LNCaP clone FGC (cell line): ENCODE results near the gene CTR9.

ENCODE experiments used
- DNase-seq: peaks from one replicate; pipeline ENCODE4 v3.0.0-alpha.2; 2011; ENCODE audit warnings: low read depth
- H3K4me3 ChIP-seq: 2 replicates; pipeline ENCODE4 v1.5.1; 2011; ENCODE audit warnings: mild to moderate bottlenecking, low read depth, low read length, control low read depth
- TF ChIP-seq, protein P1 (sequence below): IDR thresholded peaks from 2 replicates; pipeline ENCODE4 v1.5.1; 2012; ENCODE audit warnings: mild to moderate bottlenecking; ENCODE audit not compliant: control insufficient read depth, insufficient read depth; ENCODE audit errors: extremely low read depth

Gene CTR9

DNA sequence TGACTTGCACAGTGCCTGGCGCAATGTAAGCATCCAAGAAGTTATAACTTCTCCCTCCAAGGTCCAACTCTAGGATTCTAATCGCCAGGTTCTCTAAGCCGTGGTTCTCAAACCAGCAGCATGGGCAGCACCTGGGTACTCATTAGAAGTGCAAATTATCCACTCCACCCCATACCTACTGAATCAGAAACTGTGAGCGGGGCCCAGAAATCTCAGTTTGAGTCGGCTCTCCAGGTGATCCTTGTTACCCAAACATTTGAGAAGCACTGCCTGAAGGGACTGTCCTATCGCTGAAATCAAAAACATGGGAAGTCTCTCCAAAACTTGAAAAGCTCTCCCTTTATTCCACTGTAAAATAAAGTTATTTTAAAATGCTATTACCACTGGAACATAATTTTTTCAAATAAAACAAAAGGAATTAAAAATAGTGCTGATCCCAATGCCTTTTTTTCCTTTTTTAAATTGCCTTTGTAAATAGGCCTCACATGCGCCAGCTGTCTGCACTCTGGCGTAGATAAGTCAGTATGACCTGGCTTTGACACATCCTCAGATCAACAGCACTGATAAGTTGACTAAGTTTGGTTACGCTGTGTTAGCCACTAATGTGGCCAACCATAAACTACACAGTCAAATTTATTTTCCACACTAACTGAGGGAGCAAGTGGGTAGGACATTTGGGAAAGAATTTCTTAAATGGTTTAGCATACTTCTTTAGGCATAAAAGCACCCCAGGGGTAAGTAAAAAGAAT lies 8.4 kb upstream of the CTR9 start:
- DNase-seq = no peak
- no peak overlapping the region for H3K4me3 ChIP-seq
- TF ChIP-seq, protein P1, sequence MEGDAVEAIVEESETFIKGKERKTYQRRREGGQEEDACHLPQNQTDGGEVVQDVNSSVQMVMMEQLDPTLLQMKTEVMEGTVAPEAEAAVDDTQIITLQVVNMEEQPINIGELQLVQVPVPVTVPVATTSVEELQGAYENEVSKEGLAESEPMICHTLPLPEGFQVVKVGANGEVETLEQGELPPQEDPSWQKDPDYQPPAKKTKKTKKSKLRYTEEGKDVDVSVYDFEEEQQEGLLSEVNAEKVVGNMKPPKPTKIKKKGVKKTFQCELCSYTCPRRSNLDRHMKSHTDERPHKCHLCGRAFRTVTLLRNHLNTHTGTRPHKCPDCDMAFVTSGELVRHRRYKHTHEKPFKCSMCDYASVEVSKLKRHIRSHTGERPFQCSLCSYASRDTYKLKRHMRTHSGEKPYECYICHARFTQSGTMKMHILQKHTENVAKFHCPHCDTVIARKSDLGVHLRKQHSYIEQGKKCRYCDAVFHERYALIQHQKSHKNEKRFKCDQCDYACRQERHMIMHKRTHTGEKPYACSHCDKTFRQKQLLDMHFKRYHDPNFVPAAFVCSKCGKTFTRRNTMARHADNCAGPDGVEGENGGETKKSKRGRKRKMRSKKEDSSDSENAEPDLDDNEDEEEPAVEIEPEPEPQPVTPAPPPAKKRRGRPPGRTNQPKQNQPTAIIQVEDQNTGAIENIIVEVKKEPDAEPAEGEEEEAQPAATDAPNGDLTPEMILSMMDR = no peak

DNA sequence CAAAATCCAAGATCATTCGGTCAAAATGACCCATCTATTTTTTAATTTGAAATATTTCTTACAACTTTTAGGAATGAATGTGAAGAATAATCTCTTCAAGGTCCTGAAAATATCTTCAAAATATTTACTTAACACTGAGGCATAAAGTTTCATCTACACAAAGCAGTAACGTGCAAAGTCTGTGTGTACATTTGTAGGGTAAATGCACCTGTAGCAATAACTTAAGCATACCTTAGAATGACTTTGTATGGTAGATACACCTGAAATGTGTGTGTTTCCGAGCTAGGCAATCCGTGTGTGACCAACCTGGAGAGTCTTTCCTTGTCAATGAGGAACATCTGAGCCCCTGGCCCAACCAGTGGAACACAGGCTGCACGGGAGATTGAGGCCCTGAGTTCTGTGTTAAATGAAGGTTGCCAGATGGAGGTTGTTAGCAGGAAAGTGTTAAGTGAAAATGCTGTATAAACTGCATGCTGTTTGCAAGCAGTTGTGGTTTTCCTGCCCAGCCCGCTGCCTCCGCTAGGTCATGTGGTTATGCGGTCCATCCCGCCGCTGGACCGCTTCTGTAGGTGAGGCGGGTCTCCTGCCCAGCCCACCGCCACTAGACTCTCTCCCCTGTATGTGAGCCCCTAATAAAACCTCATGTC lies 7.6 kb upstream of the CTR9 start:
- H3K4me3 ChIP-seq = no peak overlapping the region
- TF ChIP-seq, protein P1 = no peak
- no peak for DNase-seq

DNA sequence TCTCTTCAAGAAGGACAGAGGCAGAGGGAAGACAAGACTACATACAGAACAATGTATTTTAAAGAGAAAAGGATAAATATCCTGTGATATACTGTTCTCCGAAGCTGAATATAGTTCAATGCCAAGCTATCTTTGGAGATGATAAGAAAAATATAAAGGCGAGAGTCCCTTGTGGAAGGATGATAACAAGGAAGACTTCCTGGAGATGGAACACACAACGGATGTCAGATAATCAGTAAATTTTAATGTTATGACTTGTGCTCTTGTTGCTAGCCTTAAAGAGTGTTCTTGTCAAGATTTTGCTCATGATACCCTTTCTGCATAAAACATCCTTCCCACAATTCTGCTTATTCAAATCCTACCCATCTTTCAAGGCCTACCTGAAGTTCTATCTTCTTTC lies 6.8 kb upstream of the CTR9 start:
- H3K4me3 ChIP-seq = no peak overlapping the region
- TF ChIP-seq, protein P1 = no peak
- DNase-seq = no peak

DNA sequence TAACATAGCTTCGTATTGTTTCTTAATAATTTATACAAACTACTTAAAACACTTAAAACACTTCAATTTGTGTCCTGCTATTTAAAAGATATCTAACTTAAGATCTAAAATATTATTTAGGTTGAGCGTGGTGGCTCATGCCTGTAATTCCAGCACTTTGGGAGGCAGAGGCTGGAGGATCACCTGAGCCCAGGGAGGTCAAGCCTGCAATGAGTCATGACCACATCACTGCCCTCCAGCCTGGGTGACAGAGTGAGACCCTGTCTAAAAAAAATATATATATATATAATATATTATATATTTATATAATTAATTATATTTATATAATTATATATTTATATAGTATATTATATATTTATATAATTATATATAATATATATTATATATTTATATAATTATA lies 4.2 kb upstream of the CTR9 start:
- H3K4me3 ChIP-seq = no peak overlapping the region
- DNase-seq = no peak
- TF ChIP-seq, protein P1 = no peak

DNA sequence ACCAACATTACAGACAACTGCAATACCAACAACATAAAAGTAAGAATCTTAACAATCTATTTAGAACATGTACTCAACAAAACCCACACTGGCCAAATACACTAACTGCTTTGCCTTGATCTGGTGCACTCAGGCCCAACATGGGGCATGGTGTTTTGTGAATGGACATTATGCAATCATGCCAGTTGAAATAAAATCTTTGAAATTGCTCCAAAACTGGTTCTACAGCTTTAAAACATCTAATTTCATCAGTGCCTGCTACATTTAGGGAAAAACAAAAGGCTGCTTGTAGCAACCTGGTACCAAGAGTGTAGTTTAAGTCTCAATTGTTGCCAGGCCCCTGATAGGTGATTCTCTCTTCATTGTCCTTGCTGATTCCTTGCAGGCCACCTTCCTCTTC lies 3.3 kb upstream of the CTR9 start:
- H3K4me3 ChIP-seq = no peak overlapping the region
- TF ChIP-seq, protein P1 = no peak

DNA sequence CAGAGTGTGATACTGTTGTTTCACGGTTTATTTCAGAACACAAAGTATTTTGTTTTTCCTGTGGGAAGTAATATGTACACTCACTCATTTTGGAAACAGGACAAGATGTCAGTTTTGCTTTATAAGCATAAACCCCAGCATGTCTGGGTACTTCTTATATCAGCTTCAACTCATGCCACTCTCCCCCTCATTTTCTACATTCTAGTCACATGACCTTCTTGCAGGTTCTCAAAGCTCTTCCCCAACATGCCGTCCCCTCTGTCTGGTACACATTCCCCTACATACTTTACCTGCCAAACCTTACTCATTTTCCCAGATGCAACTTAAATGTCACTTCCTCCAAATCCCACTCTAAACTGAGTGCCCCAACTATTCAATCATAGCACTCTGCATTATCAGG lies 1.6 kb upstream of the CTR9 start:
- DNase-seq = no peak
- H3K4me3 ChIP-seq = no peak overlapping the region
- TF ChIP-seq, protein P1 = no peak

More for the DNA sequence above, 3.3 kb upstream of the CTR9 start:
- DNase-seq = no peak
